GM12878 (cell line): ENCODE measurements around the gene MOV10L1. TPM values are rescaled to one million over a fixed set of nuclear protein-coding genes. Genes with fewer than 3 reads are reported as not detected.

Experiments
- BCL11A ChIP-seq: IDR thresholded peaks from 2 replicates; pipeline ENCODE4 v1.6.1; 2011; ENCODE audit warnings: low read depth, low read length
- BHLHE40 ChIP-seq, 2 experiments: fragments of 450-650 bp in 1 of 2; IDR thresholded peaks; 2 replicates each; pipeline ENCODE4 v1.6.1; 2011 to 2017; ENCODE audit warnings: low read depth in 2 of 2, borderline replicate concordance in 1 of 2, improper control_type of control experiment in 1 of 2, low read length in 1 of 2, mild to moderate bottlenecking in 1 of 2
- BRCA1 ChIP-seq: IDR thresholded peaks from 2 replicates; pipeline ENCODE4 v1.6.1; 2011; ENCODE audit warnings: low read depth, low read length, improper control_type of control experiment
- CREM ChIP-seq: IDR thresholded peaks from 2 replicates; pipeline ENCODE4 v1.6.1; 2014; ENCODE audit warnings: antibody characterized with exemption, low read depth
- DPF2 ChIP-seq: fragments of 450-650 bp; IDR thresholded peaks from 2 replicates; pipeline ENCODE4 v1.6.1; 2017; ENCODE audit warnings: mild to moderate bottlenecking
- EGR1 ChIP-seq, 2 experiments: IDR thresholded peaks; 1 replicate in 1 of 2; 2 replicates in 1 of 2; pipeline ENCODE4 v1.6.1; 2011 to 2012; ENCODE audit warnings: low read depth in 2 of 2, low read length in 2 of 2, borderline replicate concordance in 1 of 2, mild to moderate bottlenecking in 1 of 2, moderate library complexity in 1 of 2
- ESRRA ChIP-seq: IDR thresholded peaks from 2 replicates; pipeline ENCODE4 v1.6.1; 2012; ENCODE audit warnings: mild to moderate bottlenecking, low read length, improper control_type of control experiment
- FOXK2 ChIP-seq: fragments of 450-650 bp; IDR thresholded peaks from 2 replicates; pipeline ENCODE4 v1.6.1; 2017; ENCODE audit warnings: mild to moderate bottlenecking, moderate library complexity
- GABPA ChIP-seq: IDR thresholded peaks from 2 replicates; pipeline ENCODE4 v1.6.1; 2014; ENCODE audit warnings: antibody characterized with exemption, low read depth, mild to moderate bottlenecking, inconsistent platforms
- HCFC1 ChIP-seq: fragments of 150-350 bp; IDR thresholded peaks from 2 replicates; pipeline ENCODE4 v1.6.1; 2014; ENCODE audit warnings: low read length
- IKZF1 ChIP-seq: fragments of 450-650 bp; conservative IDR thresholded peaks from 2 replicates; pipeline ENCODE4 v1.6.1; 2017; ENCODE audit warnings: antibody characterized with exemption, mild to moderate bottlenecking
- KLF5 ChIP-seq: fragments of 450-650 bp; IDR thresholded peaks from 2 replicates; pipeline ENCODE4 v1.6.1; 2014; ENCODE audit warnings: mild to moderate bottlenecking; ENCODE audit not compliant: partially characterized antibody
- MLLT1 ChIP-seq: fragments of 450-650 bp; IDR thresholded peaks from 2 replicates; pipeline ENCODE4 v1.6.1; 2016; ENCODE audit warnings: mild to moderate bottlenecking
- NBN ChIP-seq: fragments of 450-650 bp; IDR thresholded peaks from 2 replicates; pipeline ENCODE4 v1.6.1; 2016
- NFIC ChIP-seq: IDR thresholded peaks from 2 replicates; pipeline ENCODE4 v1.6.1; 2012; ENCODE audit warnings: low read depth, mild to moderate bottlenecking, inconsistent platforms, low read length, moderate library complexity
- NKRF ChIP-seq: fragments of 450-650 bp; conservative IDR thresholded peaks from 2 replicates; pipeline ENCODE4 v1.6.1; 2017; ENCODE audit warnings: mild to moderate bottlenecking, moderate library complexity
- NR2C1 ChIP-seq: fragments of 450-650 bp; IDR thresholded peaks from 2 replicates; pipeline ENCODE4 v1.6.1; 2017; ENCODE audit warnings: antibody characterized with exemption, mild to moderate bottlenecking, moderate library complexity
- POLR2A ChIP-seq: IDR thresholded peaks from 2 replicates; pipeline ENCODE4 v1.6.1; 2011; ENCODE audit warnings: low read depth, mild to moderate bottlenecking, low read length
- POLR2AphosphoS5 ChIP-seq: IDR thresholded peaks from 2 replicates; pipeline ENCODE4 v1.6.1; 2011; ENCODE audit warnings: mild to moderate bottlenecking, low read length, inconsistent platforms
- RCOR1 ChIP-seq: conservative IDR thresholded peaks from 2 replicates; pipeline ENCODE4 v1.6.1; 2012; ENCODE audit warnings: low read depth, low read length, improper control_type of control experiment
- RUNX3 ChIP-seq: IDR thresholded peaks from 2 replicates; pipeline ENCODE4 v1.6.1; 2012; ENCODE audit warnings: low read length, inconsistent platforms
- SMARCA5 ChIP-seq: fragments of 450-650 bp; IDR thresholded peaks from 2 replicates; pipeline ENCODE4 v1.6.1; 2017; ENCODE audit warnings: mild to moderate bottlenecking
- SMC3 ChIP-seq: IDR thresholded peaks from 2 replicates; pipeline ENCODE4 v1.6.1; 2011; ENCODE audit warnings: low read length, improper control_type of control experiment, borderline replicate concordance
- SREBF2 ChIP-seq: IDR thresholded peaks from 2 replicates; pipeline ENCODE4 v1.6.1; 2012; ENCODE audit warnings: mild to moderate bottlenecking, low read length
- SRF ChIP-seq, 2 experiments: IDR thresholded peaks; 2 replicates each; pipeline ENCODE4 v1.6.1; 2011; ENCODE audit warnings: low read depth in 2 of 2, low read length in 2 of 2, mild to moderate bottlenecking in 1 of 2, moderate library complexity in 1 of 2
- SUZ12 ChIP-seq: fragments of 200-600 bp; sonication (generic); IDR thresholded peaks from one replicate; pipeline ENCODE4 v1.6.1; 2018; ENCODE audit warnings: antibody characterized with exemption, mild to moderate bottlenecking; ENCODE audit not compliant: unreplicated experiment
- TCF7 ChIP-seq: IDR thresholded peaks from 2 replicates; pipeline ENCODE4 v1.6.1; 2014; ENCODE audit warnings: antibody characterized with exemption, borderline replicate concordance
- ZBED1 ChIP-seq: IDR thresholded peaks from 2 replicates; pipeline ENCODE4 v1.6.1; 2016; ENCODE audit warnings: borderline replicate concordance
- ZNF207 ChIP-seq: fragments of 450-650 bp; IDR thresholded peaks from 2 replicates; pipeline ENCODE4 v1.6.1; 2014; ENCODE audit warnings: antibody characterized with exemption, mild to moderate bottlenecking, borderline replicate concordance
- ZSCAN29 ChIP-seq: fragments of 450-650 bp; IDR thresholded peaks from 2 replicates; pipeline ENCODE4 v1.6.1; 2017; ENCODE audit warnings: mild to moderate bottlenecking, moderate library complexity
- polyA plus RNA-seq, 11 experiments: library from polyadenylated mRNA; depleted of rRNA in 4 of 11; unstranded in 6 of 11; stranded (reverse) in 5 of 11; fragments of >200 nt; fragmentation: Nextera tagmentation in 4 of 11; fragmentation: Illumina TruSeq in 1 of 11; extraction: Ambion mirVana in 4 of 11; extraction: Trizol in 1 of 11; gene quantifications; 1 replicate in 1 of 11; 2 replicates in 10 of 11; pipeline versions ENCODE4 v1.2.1 to v1.2.3, GENCODE V29; 2011 to 2016; ENCODE audit warnings: inconsistent platforms in 2 of 11, missing spikeins in 2 of 11, low read depth in 1 of 11
- total RNA-seq, 4 experiments: library from RNA; depleted of rRNA in 3 of 4; stranded (reverse); fragments of >200 nt in 3 of 4; fragmentation: Illumina TruSeq in 1 of 4; extraction: Trizol in 1 of 4; gene quantifications; 2 replicates each; pipeline versions ENCODE4 v1.2.1 to v1.2.3, GENCODE V29; 2013 to 2021
- TF ChIP-seq, protein P1 (sequence below): IDR thresholded peaks from 2 replicates; pipeline ENCODE4 v1.6.1; 2011; ENCODE audit warnings: low read depth, low read length, improper control_type of control experiment, borderline replicate concordance

Gene MOV10L1
- total and polyA plus RNA-seq, 10 of the 15 experiments (the other 5 are each of a cell fraction or from before 2014, with no cell fraction given), result 0.22 TPM; not detected in 9

DNA sequence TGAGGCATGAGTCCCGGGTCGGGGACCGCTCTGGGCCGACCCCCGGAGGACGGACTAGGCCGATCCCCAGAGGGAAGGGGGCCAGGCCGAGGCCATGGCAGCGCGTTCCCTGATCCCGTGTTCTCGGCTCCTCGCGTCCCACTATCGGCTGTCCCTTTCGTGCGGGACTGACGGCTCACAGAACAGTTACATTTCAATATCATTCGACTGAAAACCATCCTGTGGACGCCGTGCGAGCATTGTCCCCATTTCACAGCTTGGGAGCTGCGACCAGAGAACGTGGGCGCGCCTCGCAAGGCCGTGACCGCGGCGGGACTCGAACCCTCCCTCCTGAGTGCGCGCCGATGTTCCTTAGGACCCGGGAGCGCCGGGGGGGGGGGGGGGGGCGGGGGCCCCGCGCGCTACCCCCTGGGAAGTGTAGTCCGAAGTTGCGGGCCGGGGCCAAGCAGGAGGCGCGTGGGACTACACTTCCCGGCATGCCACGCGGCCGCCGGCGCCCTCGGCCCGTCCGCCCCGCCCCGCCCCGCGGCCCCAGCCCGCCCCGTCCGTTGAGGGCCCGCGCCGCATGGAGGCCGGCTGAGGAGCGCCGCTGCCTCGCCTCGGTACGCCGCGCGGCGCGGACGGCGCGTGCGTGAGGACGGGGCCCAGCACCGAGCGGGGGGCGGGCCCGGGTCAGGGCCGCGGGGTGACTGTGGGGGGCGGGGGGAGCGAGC lies 95.7 kb downstream of the MOV10L1 start, which contains the start of gene TRABD (continued):
- TF ChIP-seq MLLT1 (no peak), SRF (IDR thresholded peaks at IDR 0.05; ENCODE audit: low read depth in 2 of 2, low read length in 2 of 2) (no peak), BRCA1 (no peak), GABPA (no peak), RUNX3 (no peak), ZBED1 (no peak), TCF7 (no peak), SMC3 (no peak), ESRRA (no peak), NBN (peak; percentile 58; the same call in 1 of the 2 replicates), POLR2A (peak; percentile 78), CREM (0 out of 2 replicates have a peak, but pooled peaks have one; percentile 37), BHLHE40 (IDR thresholded peaks at IDR 0.05; ENCODE audit: borderline replicate concordance in 1 of 2, low read depth in 2 of 2, low read length in 1 of 2) (no peak), EGR1 (IDR thresholded peaks at IDR 0.05; ENCODE audit: borderline replicate concordance in 1 of 2, low read depth in 2 of 2, low read length in 2 of 2) (peak in 1 of 2 experiments; percentile 62; a peak in 2 of 3 replicates), SMARCA5 (0 out of 2 replicates have a peak, but pooled peaks have one; percentile 64), IKZF1 (peak; percentile 75), HCFC1 (peak; percentile 85), KLF5 (no peak), ZNF207 (no peak), NKRF (0 out of 2 replicates have a peak, but pooled peaks have one; percentile 38), DPF2 (peak; percentile 57; the same call in 1 of the 2 replicates), BCL11A (no peak), SUZ12 (no peak), ZSCAN29 (no peak), POLR2AphosphoS5 (no peak), RCOR1 (no peak), FOXK2 (no peak), NR2C1 (peak; percentile 63), NFIC (no peak), SREBF2 (no peak)
- TF ChIP-seq, protein P1, sequence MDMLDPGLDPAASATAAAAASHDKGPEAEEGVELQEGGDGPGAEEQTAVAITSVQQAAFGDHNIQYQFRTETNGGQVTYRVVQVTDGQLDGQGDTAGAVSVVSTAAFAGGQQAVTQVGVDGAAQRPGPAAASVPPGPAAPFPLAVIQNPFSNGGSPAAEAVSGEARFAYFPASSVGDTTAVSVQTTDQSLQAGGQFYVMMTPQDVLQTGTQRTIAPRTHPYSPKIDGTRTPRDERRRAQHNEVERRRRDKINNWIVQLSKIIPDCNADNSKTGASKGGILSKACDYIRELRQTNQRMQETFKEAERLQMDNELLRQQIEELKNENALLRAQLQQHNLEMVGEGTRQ, result no peak
